CD14-positive monocyte (primary cell): Measurements from ENCODE around the gene THSD4. TPM values are rescaled to one million over a fixed set of nuclear protein-coding genes. Genes with fewer than 3 reads are reported as not detected.

Experiments
- DNase-seq, 3 donors: peaks; one replicate each; pipeline ENCODE4 v3.0.0-alpha.2; 2011 to 2022
- H2AFZ ChIP-seq: 2 replicates; pipeline ENCODE4 v1.6.0; 2012; ENCODE audit warnings: mild to moderate bottlenecking, low read depth, low read length, inconsistent platforms; ENCODE audit not compliant: insufficient read depth, poor library complexity, severe bottlenecking
- H3K27ac ChIP-seq, 2 donors: 1 replicate in 1 of 2; 2 replicates in 1 of 2; pipeline ENCODE4 v1.5.1; 2012 to 2013; ENCODE audit warnings: low read length in 2 of 2, control low read depth in 1 of 2, inconsistent platforms in 1 of 2, low read depth in 1 of 2, mild to moderate bottlenecking in 1 of 2
- H3K27me3 ChIP-seq, 2 donors: one replicate each; pipeline versions ENCODE4 v1.6.0 to v1.6.1; 2011 to 2013; ENCODE audit warnings: low read length in 2 of 2; ENCODE audit not compliant: control insufficient read depth in 2 of 2, insufficient read depth in 2 of 2
- H3K36me3 ChIP-seq, 2 donors: replicated peaks in 1 of 2; 1 replicate in 1 of 2; 2 replicates in 1 of 2; pipeline versions ENCODE4 v1.5.1 to v1.6.1; 2012 to 2013; ENCODE audit warnings: low read length in 2 of 2, control low read depth in 1 of 2, inconsistent platforms in 1 of 2, mild to moderate bottlenecking in 1 of 2; ENCODE audit not compliant: insufficient read depth in 2 of 2, control insufficient read depth in 1 of 2
- H3K4me1 ChIP-seq, 2 donors: 1 replicate in 1 of 2; 2 replicates in 1 of 2; pipeline versions ENCODE4 v1.5.1 to v1.6.1; 2012 to 2013; ENCODE audit warnings: low read length in 2 of 2, control low read depth in 1 of 2, inconsistent platforms in 1 of 2, mild to moderate bottlenecking in 1 of 2, moderate library complexity in 1 of 2; ENCODE audit not compliant: insufficient read depth in 2 of 2, control insufficient read depth in 1 of 2
- H3K4me2 ChIP-seq: replicated peaks from 2 replicates; pipeline ENCODE3; 2012; ENCODE audit warnings: low read length, moderate library complexity, mild to moderate bottlenecking; ENCODE audit not compliant: poor library complexity, severe bottlenecking; ENCODE audit errors: extremely low read depth
- H3K4me3 ChIP-seq, 3 experiments: fragments of 200-600 bp in 1 of 3; sonication (generic) in 1 of 3; replicated peaks in 1 of 3; 1 replicate in 2 of 3; 2 replicates in 1 of 3; pipeline ENCODE4 v1.5.1; 2011 to 2013; ENCODE audit warnings: low read length in 3 of 3, mild to moderate bottlenecking in 3 of 3, control low read depth in 2 of 3, low read depth in 2 of 3, inconsistent platforms in 1 of 3, moderate library complexity in 1 of 3
- H3K79me2 ChIP-seq: 2 replicates; pipeline ENCODE4 v1.6.0; 2012; ENCODE audit warnings: mild to moderate bottlenecking, control low read depth, inconsistent platforms, low read length, moderate library complexity; ENCODE audit not compliant: insufficient read depth
- H3K9ac ChIP-seq: 2 replicates; pipeline ENCODE4 v1.6.0; 2017; ENCODE audit warnings: low read length, mild to moderate bottlenecking; ENCODE audit not compliant: insufficient read depth, poor library complexity, severe bottlenecking
- H3K9me3 ChIP-seq, 2 donors: replicated peaks in 1 of 2; 1 replicate in 1 of 2; 2 replicates in 1 of 2; pipeline versions ENCODE4 v1.5.1 to v1.6.1; 2012 to 2013; ENCODE audit warnings: low read length in 2 of 2, control low read depth in 1 of 2; ENCODE audit not compliant: control insufficient read depth in 1 of 2, insufficient read depth in 1 of 2
- H4K20me1 ChIP-seq: 2 replicates; pipeline ENCODE4 v1.6.0; 2012; ENCODE audit warnings: mild to moderate bottlenecking, low read length, control low read depth, moderate library complexity; ENCODE audit not compliant: insufficient read depth
- H3K27ac Mint-ChIP-seq, 7 donors: one replicate each; pipeline ENCODE4 v1.8.0; 2020; ENCODE audit warnings: mild to moderate bottlenecking in 7 of 7, mixed read lengths in 7 of 7, moderate library complexity in 6 of 7, inconsistent platforms in 2 of 7
- H3K27me3 Mint-ChIP-seq, 3 donors: one replicate each; pipeline ENCODE4 v1.8.0; 2021 to 2022; ENCODE audit warnings: low read depth in 3 of 3, mild to moderate bottlenecking in 3 of 3, mixed read lengths in 3 of 3, moderate library complexity in 3 of 3, inconsistent platforms in 1 of 3
- H3K36me3 Mint-ChIP-seq, 2 donors: one replicate each; pipeline ENCODE4 v1.8.0; 2020; ENCODE audit warnings: mixed read lengths in 2 of 2, inconsistent platforms in 1 of 2, mild to moderate bottlenecking in 1 of 2
- H3K4me1 Mint-ChIP-seq: one replicate; pipeline ENCODE4 v1.8.0; 2020; ENCODE audit warnings: mild to moderate bottlenecking, mixed read lengths
- H3K4me3 Mint-ChIP-seq, 2 donors: one replicate each; pipeline ENCODE4 v1.8.0; 2020; ENCODE audit warnings: mild to moderate bottlenecking in 2 of 2, mixed read lengths in 2 of 2, moderate library complexity in 1 of 2
- H3K9me3 Mint-ChIP-seq, 7 donors: one replicate each; pipeline ENCODE4 v1.8.0; 2020 to 2022; ENCODE audit warnings: mixed read lengths in 7 of 7, mild to moderate bottlenecking in 6 of 7, moderate library complexity in 6 of 7, inconsistent platforms in 2 of 7
- WGBS: methylation state at CpG from one replicate; pipeline ENCODE4 v1.1.5; 2013; ENCODE audit warnings: missing lambda C conversion rate; ENCODE audit not compliant: insufficient coverage; 5-methylcytosine and 5-hydroxymethylcytosine counted together
- intact Hi-C, 2 donors: fragments of 100-400 bp; cut with micrococcal nuclease; formaldehyde crosslinking; loops; one replicate each; pipeline versions ENCODE4 v1.15.0 to v1.15.1; 2023
- polyA plus RNA-seq, 3 donors: library from polyadenylated mRNA; depleted of rRNA in 1 of 3; unstranded in 2 of 3; stranded (reverse) in 1 of 3; fragments of 300-500 nt in 2 of 3; fragments of >200 nt in 1 of 3; fragmentation: Illumina TruSeq in 2 of 3; gene quantifications; 1 replicate in 2 of 3; 2 replicates in 1 of 3; pipeline ENCODE4 v1.2.3, GENCODE V29; 2012 to 2021
- TF ChIP-seq, protein P1 (sequence below): fragments of 200-600 bp; IDR thresholded peaks from one replicate; pipeline ENCODE4 v1.8.0; 2022; ENCODE audit warnings: antibody characterized with exemption, mild to moderate bottlenecking

THSD4 gene
- polyA plus RNA-seq, 3 donors, result not detected

DNA sequence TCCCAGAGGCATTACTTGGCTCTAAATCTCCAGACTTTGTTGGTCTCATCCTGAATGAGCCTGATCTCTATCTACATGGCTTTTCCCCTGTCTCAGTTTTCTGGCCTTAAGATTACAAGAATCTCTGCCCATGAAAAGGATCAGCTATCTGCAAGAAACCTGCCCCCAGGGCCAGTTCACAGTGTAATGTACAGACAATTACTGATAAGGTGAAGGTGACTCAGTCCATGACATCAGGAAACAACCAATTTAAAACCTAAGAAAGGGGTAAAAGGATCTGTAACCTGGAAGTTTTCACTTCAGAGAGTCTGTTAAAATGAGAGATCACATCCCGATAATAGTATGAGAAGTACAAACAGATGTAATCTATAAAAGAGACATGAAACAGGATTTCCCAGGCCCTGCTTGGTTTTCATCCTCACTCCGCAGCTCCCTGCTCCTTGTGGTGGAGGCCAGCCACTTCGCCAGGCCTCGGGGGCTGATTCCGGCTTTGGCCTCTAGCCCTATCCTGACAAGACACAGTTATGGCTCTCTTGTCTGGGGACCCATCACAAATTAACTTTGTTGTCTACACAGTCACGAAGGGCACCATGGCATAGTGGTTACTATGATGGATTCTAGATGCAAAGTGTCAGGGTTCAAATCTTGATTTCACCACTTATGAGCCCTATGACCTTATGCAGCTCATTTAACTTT lies 136.9 kb downstream of the THSD4 start:
- H3K27ac Mint-ChIP-seq, result no peak overlapping the region
- H3K4me2 ChIP-seq, result no peak overlapping the region
- 100% methylated on average over 3 of the region's 6 CpGs for WGBS

DNA sequence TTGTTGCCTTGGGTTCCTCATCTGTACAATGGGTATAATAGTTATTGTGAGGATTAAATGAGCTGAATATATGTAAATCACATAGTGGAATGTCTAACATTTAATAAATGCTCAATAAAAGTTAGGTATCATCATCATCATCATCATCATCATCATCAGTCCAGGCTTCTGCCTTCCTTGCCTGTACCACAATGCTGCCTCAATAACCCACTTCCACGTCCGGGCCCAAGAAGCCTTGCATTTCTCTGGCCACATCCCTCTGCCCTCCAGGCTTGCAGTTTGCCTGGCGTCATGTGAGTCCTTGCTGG lies 137.4 kb downstream of the THSD4 start:
- H3K4me2 ChIP-seq, result no peak overlapping the region
- H3K9me3 ChIP-seq, result no peaks in the 10 kb centered on the region
- Mint-ChIP-seq H3K9me3 (peaks cover 0 to 2% (median under 1%) of the 10 kb centered on the region in 7 donors), H3K36me3 (no peaks in the 10 kb centered on the region), H3K27ac (peak overlapping the region in 1 of 7 donors; percentile 20), H3K4me3 (no peak overlapping the region), H3K4me1 (no peaks in the 10 kb centered on the region), H3K27me3 (peaks cover 2 to 6% (median 4%) of the 10 kb centered on the region in 3 donors)
- H3K9ac ChIP-seq, result no peak overlapping the region
- no peak overlapping the region for H3K27ac ChIP-seq
- H4K20me1 ChIP-seq, result no peaks in the 10 kb centered on the region
- no peak overlapping the region for H3K4me3 ChIP-seq
- H3K4me1 ChIP-seq, result no peaks in the 10 kb centered on the region
- no peaks in the 10 kb centered on the region for H3K27me3 ChIP-seq
- intact Hi-C loops, result loop anchor here in 1 of 2 donors (10.0 kb wide), 1 partner anchor 62 kb away; no protein-coding TSS in a partner anchor
- TF ChIP-seq, protein P1, sequence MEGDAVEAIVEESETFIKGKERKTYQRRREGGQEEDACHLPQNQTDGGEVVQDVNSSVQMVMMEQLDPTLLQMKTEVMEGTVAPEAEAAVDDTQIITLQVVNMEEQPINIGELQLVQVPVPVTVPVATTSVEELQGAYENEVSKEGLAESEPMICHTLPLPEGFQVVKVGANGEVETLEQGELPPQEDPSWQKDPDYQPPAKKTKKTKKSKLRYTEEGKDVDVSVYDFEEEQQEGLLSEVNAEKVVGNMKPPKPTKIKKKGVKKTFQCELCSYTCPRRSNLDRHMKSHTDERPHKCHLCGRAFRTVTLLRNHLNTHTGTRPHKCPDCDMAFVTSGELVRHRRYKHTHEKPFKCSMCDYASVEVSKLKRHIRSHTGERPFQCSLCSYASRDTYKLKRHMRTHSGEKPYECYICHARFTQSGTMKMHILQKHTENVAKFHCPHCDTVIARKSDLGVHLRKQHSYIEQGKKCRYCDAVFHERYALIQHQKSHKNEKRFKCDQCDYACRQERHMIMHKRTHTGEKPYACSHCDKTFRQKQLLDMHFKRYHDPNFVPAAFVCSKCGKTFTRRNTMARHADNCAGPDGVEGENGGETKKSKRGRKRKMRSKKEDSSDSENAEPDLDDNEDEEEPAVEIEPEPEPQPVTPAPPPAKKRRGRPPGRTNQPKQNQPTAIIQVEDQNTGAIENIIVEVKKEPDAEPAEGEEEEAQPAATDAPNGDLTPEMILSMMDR, result no peak
- no peaks in the 10 kb centered on the region for H3K79me2 ChIP-seq
- no peak for DNase-seq
- H3K36me3 ChIP-seq, result no peaks in the 10 kb centered on the region
- 93% methylated on average over 3 of the region's 3 CpGs for WGBS
- no peak overlapping the region for H2AFZ ChIP-seq

More for the DNA sequence above, 136.9 kb downstream of the THSD4 start:
- TF ChIP-seq, protein P1, result no peak
- Mint-ChIP-seq H3K36me3 (no peaks in the 10 kb centered on the region), H3K9me3 (peaks cover 0 to 3% (median 0%) of the 10 kb centered on the region in 7 donors), H3K27me3 (peaks cover 3 to 6% (median 6%) of the 10 kb centered on the region in 3 donors), H3K4me1 (no peaks in the 10 kb centered on the region), H3K4me3 (no peak overlapping the region)
- no peak for DNase-seq
- H3K4me3 ChIP-seq, result no peak overlapping the region
- H3K27ac ChIP-seq, result no peak overlapping the region
- H3K9me3 ChIP-seq, result no peaks in the 10 kb centered on the region
- no peaks in the 10 kb centered on the region for H3K27me3 ChIP-seq
- no peaks in the 10 kb centered on the region for H4K20me1 ChIP-seq
- no peaks in the 10 kb centered on the region for H3K4me1 ChIP-seq
- H3K36me3 ChIP-seq, result no peaks in the 10 kb centered on the region
- H2AFZ ChIP-seq, result no peak overlapping the region
- no peaks in the 10 kb centered on the region for H3K79me2 ChIP-seq
- H3K9ac ChIP-seq, result no peak overlapping the region
- intact Hi-C loops, result loop anchor here in 1 of 2 donors (10.0 kb wide), 1 partner anchor 63 kb away; no protein-coding TSS in a partner anchor
